H1 (cell line): ENCODE results near the gene SLC43A1. TPM values are rescaled to one million over a fixed set of nuclear protein-coding genes. Genes with fewer than 3 reads are reported as not detected.

Source experiments
- CTCF ChIA-PET: fragments of 300-600 bp; sonication (Branson Sonifier 250); formaldehyde crosslinking; loops from one replicate; lab custom pipeline; 2021; ENCODE audit not compliant: partially characterized antibody; lab: Charles Lee
- POLR2A ChIA-PET: fragments of 300-600 bp; sonication (Branson Sonifier 250); formaldehyde crosslinking; loops from one replicate; lab custom pipeline; 2021; ENCODE audit warnings: inconsistent platforms; ENCODE audit not compliant: partially characterized antibody; lab: Charles Lee
- DNase-seq, 2 experiments: peaks; one replicate each; pipeline versions ENCODE4 v3.0.0 to v3.0.0-alpha.2; 2010 to 2022; ENCODE audit warnings: low spot score in 2 of 2, low read depth in 1 of 2, mixed read lengths in 1 of 2
- FAIRE-seq: peaks from 2 replicates; lab custom pipeline; 2011; peaks lifted over from hg19 to GRCh38; lab: Jason Lieb, UNC
- H2AFZ ChIP-seq: 2 replicates; pipeline ENCODE4 v1.8.1; 2012; ENCODE audit warnings: low read length, inconsistent platforms
- H2AK5ac ChIP-seq: 2 replicates; pipeline ENCODE4 v1.6.1; 2013; ENCODE audit warnings: low read depth, low read length
- H2BK120ac ChIP-seq: replicated peaks from 2 replicates; pipeline ENCODE3; 2013; ENCODE audit warnings: low read depth, low read length, inconsistent platforms
- H2BK12ac ChIP-seq: 2 replicates; pipeline ENCODE4 v1.6.1; 2013; ENCODE audit warnings: low read depth, low read length
- H2BK15ac ChIP-seq: 2 replicates; pipeline ENCODE4 v1.6.1; 2013; ENCODE audit warnings: low read length
- H2BK20ac ChIP-seq: 2 replicates; pipeline ENCODE4 v1.6.1; 2013; ENCODE audit warnings: low read length
- H2BK5ac ChIP-seq: 2 replicates; pipeline ENCODE4 v1.6.1; 2013; ENCODE audit warnings: low read depth, low read length
- H3K14ac ChIP-seq: 2 replicates; pipeline ENCODE4 v1.6.1; 2013; ENCODE audit warnings: inconsistent platforms; ENCODE audit not compliant: insufficient read length
- H3K18ac ChIP-seq: 2 replicates; pipeline ENCODE4 v1.6.1; 2013; ENCODE audit warnings: low read length; ENCODE audit errors: extremely low read depth
- H3K23ac ChIP-seq: 2 replicates; pipeline ENCODE4 v1.6.1; 2013; ENCODE audit warnings: inconsistent platforms; ENCODE audit not compliant: insufficient read length
- H3K23me2 ChIP-seq: 2 replicates; pipeline ENCODE4 v1.6.1; 2013; ENCODE audit warnings: low read depth, low read length
- H3K27ac ChIP-seq: 2 replicates; pipeline ENCODE4 v1.6.1; 2011; ENCODE audit warnings: low read depth, low read length, inconsistent platforms
- H3K27me3 ChIP-seq, 4 experiments: replicated peaks in 1 of 4; 1 replicate in 1 of 4; 2 replicates in 3 of 4; pipeline versions ENCODE4 v1.6.1 to v1.8.1; 2011 to 2013; ENCODE audit warnings: low read length in 3 of 4, mild to moderate bottlenecking in 3 of 4, inconsistent platforms in 2 of 4, mixed read lengths in 2 of 4, moderate library complexity in 1 of 4; ENCODE audit not compliant: control insufficient read depth in 3 of 4, insufficient read depth in 3 of 4; ENCODE audit errors: extremely low read depth in 1 of 4
- H3K36me3 ChIP-seq, 4 experiments: 2 replicates each; pipeline versions ENCODE4 v1.6.1 to v1.8.1; 2011 to 2013; ENCODE audit warnings: mild to moderate bottlenecking in 4 of 4, low read length in 3 of 4, moderate library complexity in 2 of 4, control low read depth in 1 of 4, inconsistent platforms in 1 of 4; ENCODE audit not compliant: insufficient read depth in 4 of 4, control insufficient read depth in 2 of 4
- H3K4ac ChIP-seq: replicated peaks from 2 replicates; pipeline ENCODE3; 2013; ENCODE audit warnings: low read length, low read depth, mixed read lengths, inconsistent platforms; ENCODE audit not compliant: insufficient read length
- H3K4me1 ChIP-seq, 4 experiments: replicated peaks in 1 of 4; 1 replicate in 1 of 4; 2 replicates in 3 of 4; pipeline versions ENCODE4 v1.6.1 to v1.8.1; 2011 to 2013; ENCODE audit warnings: low read length in 3 of 4, inconsistent platforms in 2 of 4, mixed read lengths in 1 of 4; ENCODE audit not compliant: insufficient read depth in 4 of 4, control insufficient read depth in 3 of 4
- H3K4me2 ChIP-seq, 2 experiments: 2 replicates each; pipeline versions ENCODE4 v1.6.1 to v1.8.1; 2011 to 2013; ENCODE audit warnings: low read depth in 2 of 2, low read length in 2 of 2, control low read depth in 1 of 2, inconsistent platforms in 1 of 2, mild to moderate bottlenecking in 1 of 2; ENCODE audit not compliant: insufficient read depth in 1 of 2
- H3K4me3 ChIP-seq, 4 experiments: fragments of 200-600, 300-600 bp in 1 of 4; sonication (generic), shearing (Covaris generic), sonication (Bioruptor Twin) in 1 of 4; 2 replicates each; pipeline versions ENCODE4 v1.5.1 to v1.8.1; 2011 to 2016; ENCODE audit warnings: low read length in 4 of 4, low read depth in 3 of 4, control low read depth in 2 of 4, inconsistent platforms in 2 of 4, mild to moderate bottlenecking in 2 of 4, mixed read lengths in 1 of 4, moderate library complexity in 1 of 4; ENCODE audit not compliant: insufficient read depth in 2 of 4; ENCODE audit errors: extremely low read depth in 1 of 4
- H3K56ac ChIP-seq: replicated peaks from 2 replicates; pipeline ENCODE3; 2013; ENCODE audit warnings: low read depth, mild to moderate bottlenecking, mixed read lengths, low read length, inconsistent platforms; ENCODE audit not compliant: insufficient read length
- H3K79me1 ChIP-seq: 2 replicates; pipeline ENCODE4 v1.6.1; 2013; ENCODE audit warnings: low read depth, low read length, control low read depth
- H3K79me2 ChIP-seq, 2 experiments: 2 replicates each; pipeline versions ENCODE4 v1.6.1 to v1.8.1; 2012 to 2013; ENCODE audit warnings: low read length in 2 of 2, mild to moderate bottlenecking in 2 of 2, inconsistent platforms in 1 of 2; ENCODE audit not compliant: insufficient read depth in 2 of 2, control insufficient read depth in 1 of 2
- H3K9ac ChIP-seq, 4 experiments: replicated peaks in 1 of 4; 1 replicate in 1 of 4; 2 replicates in 3 of 4; pipeline versions ENCODE4 v1.6.1 to v1.8.1; 2011 to 2013; ENCODE audit warnings: low read depth in 3 of 4, low read length in 3 of 4, control low read depth in 2 of 4, mild to moderate bottlenecking in 2 of 4, moderate library complexity in 2 of 4, inconsistent platforms in 1 of 4; ENCODE audit errors: extremely low read depth in 1 of 4
- H3K9me3 ChIP-seq, 2 experiments: 2 replicates each; pipeline versions ENCODE4 v1.6.1 to v1.8.1; 2012 to 2013; ENCODE audit warnings: mild to moderate bottlenecking in 2 of 2, moderate library complexity in 2 of 2, control low read depth in 1 of 2, inconsistent platforms in 1 of 2, low read depth in 1 of 2, low read length in 1 of 2, mixed read lengths in 1 of 2; ENCODE audit not compliant: insufficient read depth in 2 of 2
- H4K20me1 ChIP-seq, 2 experiments: replicated peaks in 1 of 2; 2 replicates each; pipeline versions ENCODE3 to v1.8.1; 2011 to 2013; ENCODE audit warnings: inconsistent platforms in 2 of 2, low read length in 2 of 2, mild to moderate bottlenecking in 1 of 2; ENCODE audit not compliant: insufficient read depth in 2 of 2, control insufficient read depth in 1 of 2
- H4K5ac ChIP-seq: 2 replicates; pipeline ENCODE4 v1.6.1; 2013; ENCODE audit warnings: low read length, low read depth, mixed read lengths, inconsistent platforms; ENCODE audit not compliant: insufficient read length
- H4K8ac ChIP-seq: 2 replicates; pipeline ENCODE4 v1.8.0; 2013; ENCODE audit warnings: mild to moderate bottlenecking, moderate library complexity, low read length, inconsistent platforms; ENCODE audit not compliant: insufficient read depth; ENCODE audit errors: extremely low read depth
- H4K91ac ChIP-seq: replicated peaks from 2 replicates; pipeline ENCODE3; 2013; ENCODE audit warnings: low read length, mixed read lengths, inconsistent platforms; ENCODE audit not compliant: insufficient read length
- BACH1 ChIP-seq: IDR thresholded peaks from 2 replicates; pipeline ENCODE4 v1.6.1; 2012; ENCODE audit warnings: low read length, improper control_type of control experiment
- FOSL1 ChIP-seq: IDR thresholded peaks from 2 replicates; pipeline ENCODE4 v1.6.1; 2011; ENCODE audit warnings: mild to moderate bottlenecking, low read depth, low read length, moderate library complexity; ENCODE audit not compliant: insufficient read depth
- NANOG ChIP-seq: IDR thresholded peaks from 2 replicates; pipeline ENCODE4 v1.6.1; 2011; ENCODE audit warnings: low read length, low read depth, mild to moderate bottlenecking, inconsistent platforms; ENCODE audit not compliant: insufficient read depth, poor library complexity, severe bottlenecking
- NRF1 ChIP-seq: IDR thresholded peaks from 2 replicates; pipeline ENCODE4 v1.6.1; 2011; ENCODE audit warnings: mild to moderate bottlenecking, low read depth, low read length, improper control_type of control experiment
- RXRA ChIP-seq: IDR thresholded peaks from 2 replicates; pipeline ENCODE4 v1.6.1; 2011; ENCODE audit warnings: low read depth, mild to moderate bottlenecking, low read length, moderate library complexity; ENCODE audit not compliant: insufficient read depth
- SP1 ChIP-seq: IDR thresholded peaks from 2 replicates; pipeline ENCODE4 v1.6.1; 2011; ENCODE audit warnings: low read depth, low read length
- WGBS, 2 experiments: shearing (Covaris generic) in 1 of 2; methylation state at CpG; one replicate each; pipeline versions ENCODE4 v1.1.6 to v1.1.7; 2013 to 2015; ENCODE audit warnings: low lambda C conversion rate in 2 of 2, mixed read lengths in 2 of 2, inconsistent platforms in 1 of 2, low coverage in 1 of 2, missing lambda C conversion rate in 1 of 2; ENCODE audit not compliant: insufficient replicate concordance in 2 of 2, insufficient coverage in 1 of 2, insufficient read length in 1 of 2; ENCODE audit errors: extremely low coverage in 1 of 2, missing lambda C conversion rate in 1 of 2; 5-methylcytosine and 5-hydroxymethylcytosine counted together
- polyA plus RNA-seq, 7 experiments: library from polyadenylated mRNA; depleted of rRNA in 3 of 7; stranded (reverse) in 5 of 7; unstranded in 2 of 7; fragments of >200 nt in 5 of 7; fragments of 200-250 nt in 2 of 7; gene quantifications; 1 replicate in 5 of 7; 2 replicates in 1 of 7; 4 replicates in 1 of 7; pipeline versions ENCODE4 v1.2.1 to v1.2.3, GENCODE V29; 2011 to 2013; ENCODE audit warnings: missing spikeins in 2 of 7, mixed read lengths in 2 of 7
- total RNA-seq: library from RNA; stranded (reverse); fragmentation: NEBNext Ultra II Directional; extraction: Animal tissue kit (Norgen Biotek cat#: 25700); gene quantifications from 2 replicates; pipeline ENCODE4 v1.2.1, GENCODE V29; 2021

Gene SLC43A1
- total and polyA plus RNA-seq, 2 of the 8 experiments (the other 6 are each of a cell fraction or from before 2014, with no cell fraction given), result 34.5 to 58.0 TPM

GRCh38 chr11:57462597-57462996 lies 52.9 kb downstream of the SLC43A1 start:
- TF ChIP-seq SP1, result no peak
- TF ChIP-seq NANOG, result no peak
- TF ChIP-seq BACH1, result no peak
- no peak for TF ChIP-seq RXRA
- TF ChIP-seq FOSL1, result no peak
- no peak for TF ChIP-seq NRF1
- H3K4ac ChIP-seq, result no peak overlapping the region
- H4K5ac ChIP-seq, result no peak overlapping the region
- H3K14ac ChIP-seq, result no peak overlapping the region
- H3K4me3 ChIP-seq, result peak overlapping the region in 2 of 4 experiments; percentile 5 to 97; a peak in 1 of 8 replicates
- H4K20me1 ChIP-seq, result peaks cover 0 to 3% of the 10 kb centered on the region in 2 experiments
- 79% methylated on average over 3 of the region's 3 CpGs; no CpG with 5 or more reads in 1 of the 2 experiments for WGBS, 2 experiments
- peaks cover 0 to 21% of the 10 kb centered on the region in 2 experiments; a peak in 2 of 4 replicates for H3K79me2 ChIP-seq
- DNase-seq (no peak), FAIRE-seq (no peak)
- no peak overlapping the region for H4K8ac ChIP-seq
- H3K56ac ChIP-seq, result no peak overlapping the region
- H2BK5ac ChIP-seq, result no peak overlapping the region
- no peak overlapping the region for H3K23ac ChIP-seq
- H3K27me3 ChIP-seq, result peaks cover 8 to 30% (median 25%) of the 10 kb centered on the region in 4 experiments
- H3K4me1 ChIP-seq, result peaks cover 5 to 50% (median 36%) of the 10 kb centered on the region in 4 experiments
- H2BK15ac ChIP-seq, result no peak overlapping the region
- H2BK12ac ChIP-seq, result no peak overlapping the region; the same call in 1 of the 2 replicates
- no peak overlapping the region for H4K91ac ChIP-seq
- no peaks in the 10 kb centered on the region for H3K36me3 ChIP-seq
- H3K18ac ChIP-seq, result no peak overlapping the region
- H2AFZ ChIP-seq, result no peak overlapping the region
- H3K23me2 ChIP-seq, result peaks cover 22% of the 10 kb centered on the region
- POLR2A ChIA-PET, result interaction anchor here (1.0 to 10.5 kb wide), 6 partner anchors 10 to 177 kb away, joined by 3 to 141 read pairs (median 45); partner anchors contain the start of genes SERPING1 and TIMM10
- no peak overlapping the region for H3K27ac ChIP-seq
- H3K4me2 ChIP-seq, result peak overlapping the region in 1 of 2 experiments; percentile 99; a peak in 2 of 4 replicates
- H3K9ac ChIP-seq, result no peak overlapping the region
- H3K79me1 ChIP-seq, result peaks cover 3% of the 10 kb centered on the region; the same call in 1 of the 2 replicates
- H2AK5ac ChIP-seq, result no peak overlapping the region
- H2BK120ac ChIP-seq, result no peak overlapping the region
- no peaks in the 10 kb centered on the region for H3K9me3 ChIP-seq
- CTCF ChIA-PET, result interaction anchor here (0.8 to 14.0 kb wide), 8 partner anchors 11 to 1724 kb away, joined by 3 to 452 read pairs (median 6); no protein-coding TSS in a partner anchor
- H2BK20ac ChIP-seq, result no peak overlapping the region
